Stimulated activated CD8-positive, alpha-beta memory T cell treated with anti-CD3 and anti-CD28 coated beads, Interleukin-7, amount 100 ng/mL, for 4 hours (primary cell): ENCODE data around the gene STK24.

ENCODE experiments used
- DNase-seq, 2 donors: peaks; one replicate each; pipeline ENCODE4 v3.0.0-alpha.2; 2020; ENCODE audit warnings: low read depth in 2 of 2

The STK24 gene

GRCh38 chr13:98475522-98475921 lies 101.4 kb downstream of the STK24 start:
- no peak for DNase-seq

- no peak for DNase-seq
These were observed 102.1 kb downstream of the STK24 start for GRCh38 chr13:98474761-98475160.

GRCh38 chr13:98474292-98474691 lies 102.6 kb downstream of the STK24 start:
- no peak for DNase-seq

- DNase-seq: no peak
These were observed 103.1 kb downstream of the STK24 start for GRCh38 chr13:98473788-98474144.

- DNase-seq: no peak
These were observed 103.6 kb downstream of the STK24 start for GRCh38 chr13:98473135-98473787.

- DNase-seq: no peak
These were observed 105.0 kb downstream of the STK24 start for GRCh38 chr13:98471934-98472333.

- DNase-seq: no peak
These were observed 106.0 kb downstream of the STK24 start for GRCh38 chr13:98470920-98471319.

GRCh38 chr13:98468929-98469328 lies 108.0 kb downstream of the STK24 start:
- no peak for DNase-seq

GRCh38 chr13:98468361-98468760 lies 108.5 kb downstream of the STK24 start:
- DNase-seq: no peak

GRCh38 chr13:98467263-98467985 lies 109.5 kb downstream of the STK24 start:
- DNase-seq: no peak

GRCh38 chr13:98466634-98467236 lies 110.2 kb downstream of the STK24 start:
- no peak for DNase-seq

GRCh38 chr13:98462946-98463345 lies 114.0 kb downstream of the STK24 start:
- DNase-seq: no peak

GRCh38 chr13:98462241-98462882 lies 114.5 kb downstream of the STK24 start:
- no peak for DNase-seq

GRCh38 chr13:98461486-98462240 lies 115.2 kb downstream of the STK24 start:
- no peak for DNase-seq

GRCh38 chr13:98460516-98460915 lies 116.4 kb downstream of the STK24 start:
- DNase-seq: no peak

GRCh38 chr13:98459721-98460370 lies 117.1 kb downstream of the STK24 start:
- no peak for DNase-seq

GRCh38 chr13:98459171-98459681 lies 117.7 kb downstream of the STK24 start:
- no peak for DNase-seq

GRCh38 chr13:98458431-98458830 lies 118.5 kb downstream of the STK24 start:
- DNase-seq: no peak

GRCh38 chr13:98457053-98457452 lies 119.9 kb downstream of the STK24 start:
- no peak for DNase-seq

- DNase-seq: no peak
These were observed 120.5 kb downstream of the STK24 start for GRCh38 chr13:98456413-98456845.

- no peak for DNase-seq
These were observed 122.5 kb downstream of the STK24 start for GRCh38 chr13:98454389-98454881.
